ENCODE measurements around the gene GARRE1. TPM values are rescaled to one million over a fixed set of nuclear protein-coding genes. Genes with fewer than 3 reads are reported as not detected.

Gene GARRE1
- total and polyA plus RNA-seq, 2 of the 4 experiments (the other 2 are of a cell fraction): 13.8 to 16.9 TPM

DNA sequence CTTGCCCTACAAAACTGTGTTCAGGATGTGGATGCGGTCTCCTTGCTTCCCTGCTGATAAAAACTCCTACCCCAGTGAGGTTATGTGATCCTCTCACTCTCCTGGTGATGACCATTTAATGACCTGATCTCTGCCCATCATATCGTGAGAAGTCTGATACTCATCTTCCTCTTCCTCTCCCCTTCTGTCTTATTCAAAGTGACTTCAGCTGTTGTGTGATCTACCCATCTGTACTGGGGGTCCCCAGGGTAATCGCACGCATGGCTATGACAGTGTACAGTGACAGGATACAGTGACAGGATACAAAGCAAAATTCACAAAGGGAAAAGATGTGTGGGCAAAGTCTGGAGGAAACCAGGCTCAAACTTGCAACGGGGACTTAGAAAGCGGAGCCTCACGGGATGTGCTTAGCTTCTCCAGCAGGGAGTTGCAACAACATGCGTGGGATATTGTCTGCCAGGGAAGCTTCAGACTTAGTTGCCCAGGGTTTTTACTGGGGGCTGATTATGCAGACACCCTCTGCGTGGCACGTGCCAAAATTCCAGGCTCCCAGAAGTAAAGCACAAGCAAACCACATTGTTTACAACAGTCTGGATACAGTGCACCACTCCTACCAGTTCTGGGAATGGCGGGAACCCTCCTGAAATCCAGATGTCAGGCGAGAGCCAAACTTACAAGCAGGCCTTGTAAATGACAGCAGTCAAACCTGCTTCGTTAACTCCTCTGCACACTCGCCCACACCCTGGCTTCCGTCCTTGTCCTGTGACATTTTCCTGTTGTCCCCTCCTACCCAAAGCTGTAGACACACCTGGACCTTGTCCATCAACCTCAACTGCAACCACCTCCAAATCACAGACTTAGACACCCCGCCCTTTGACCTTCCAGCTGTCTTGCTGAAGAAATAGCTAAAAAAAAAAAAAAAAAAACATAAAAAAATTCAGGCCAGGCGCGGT, 18.0 kb upstream of the GARRE1 start:
- Histone ChIP-seq H3K79me1 (ENCODE audit: low read depth in 1 of 2, low read length in 2 of 2) (peaks cover 9 to 35% of the 10 kb centered on the region in 2 experiments; a peak in 2 of 4 replicates), H2BK15ac (ENCODE audit: low read depth, low read length) (peak overlapping the region; percentile 28; the same call in 1 of the 3 replicates), H3K9me1 (ENCODE audit: insufficient read depth, low read length) (peaks cover 14% of the 10 kb centered on the region), H3K27me3 (ENCODE audit: control insufficient read depth, insufficient read depth, low read length) (no peaks in the 10 kb centered on the region), H3K4me3 (ENCODE audit: insufficient read depth, low read depth, low read length) (no peak overlapping the region), H4K8ac (ENCODE audit: low read depth in 2 of 2, low read length in 2 of 2) (peak overlapping the region in 1 of 2 experiments; percentile 41; a peak in 1 of 4 replicates), H3K4me2 (ENCODE audit: low read depth, low read length) (peak overlapping the region; percentile 11; the same call in 1 of the 2 replicates), H3K4me1 (ENCODE audit: control insufficient read depth, insufficient read depth, low read length) (peaks cover 16% of the 10 kb centered on the region), H2BK120ac (ENCODE audit: low read depth, low read length) (peak overlapping the region; percentile 85), H4K20me1 (ENCODE audit: insufficient read depth, low read length) (peaks cover 22% of the 10 kb centered on the region), H2BK5ac (ENCODE audit: low read depth, low read length, poor library complexity, severe bottlenecking) (no peak overlapping the region), H2AK9ac (replicated peaks; ENCODE audit: low read depth, low read length, poor library complexity) (peak overlapping the region; percentile 2), H4K91ac (ENCODE audit: insufficient read depth, low read depth, low read length) (peak overlapping the region; percentile 40; the same call in 1 of the 2 replicates), H3K18ac (ENCODE audit: low read depth, low read length) (peak overlapping the region; percentile 39), H3K9me3 (ENCODE audit: control insufficient read depth, insufficient read depth, low read length) (no peaks in the 10 kb centered on the region), H3K9ac (ENCODE audit: low read depth, low read length) (no peak overlapping the region), H4K5ac (ENCODE audit: low read depth, low read length) (no peak overlapping the region), H2BK20ac (ENCODE audit: low read depth, low read length) (peak overlapping the region; percentile 81), H3K14ac (replicated peaks; ENCODE audit: low read depth, low read length) (peak overlapping the region; percentile 43), H3K23ac (ENCODE audit: low read depth, low read length) (peak overlapping the region; percentile 70), H2AFZ (replicated peaks; ENCODE audit: low read length, poor library complexity) (no peak overlapping the region), H3K27ac (ENCODE audit: insufficient read depth, low read length) (peak overlapping the region; percentile 50; the same call in 1 of the 2 replicates), H3K56ac (ENCODE audit: extremely low read depth, insufficient read depth, low read length) (peak overlapping the region; percentile 29; the same call in 1 of the 2 replicates), H3K4ac (ENCODE audit: low read depth, low read length) (peak overlapping the region; percentile 82), H2AK5ac (ENCODE audit: low read depth, low read length) (peak overlapping the region; percentile 79), H3K36me3 (ENCODE audit: control insufficient read depth, insufficient read depth, low read length) (no peaks in the 10 kb centered on the region)
- DNase-seq: peak; percentile 82
- no TSS peak for BruUV-seq (replicated peaks)
- ChIA-PET POLR2A (ENCODE audit: unreplicated experiment) (no interaction called here), CTCF (interaction anchor here (0.6 to 1.0 kb wide), 3 partner anchors 12 to 101 kb away, joined by 3 read pairs; no protein-coding TSS in a partner anchor)
- in situ Hi-C loops (cut with MboI; ENCODE audit: low sequenced_read_pairs): loop anchor here (10.0 kb wide), 1 partner anchor 98 kb away; no protein-coding TSS in a partner anchor
- intact Hi-C loops (cut with micrococcal nuclease): no loop called here
- 41% methylated on average over 9 of the region's 18 CpGs; no CpG with 5 or more reads in 1 of the 2 experiments for whole genome bisulfite sequencing, 2 experiments (ENCODE audit: extremely low coverage in 2 of 2, insufficient read length in 1 of 2)
- dilution Hi-C loops (cut with HindIII; ENCODE audit: low sequenced_read_pairs, unreplicated experiment): no loop called here
- ATAC-seq (ENCODE audit: low read depth): peak; percentile 30
- TF ChIP-seq NFE2L2 (IDR thresholded peaks at IDR 0.05; ENCODE audit: low read depth, low read length): no peak
- TF ChIP-seq RAD21 (IDR thresholded peaks at IDR 0.05; ENCODE audit: low read length): 0 out of 2 replicates have a peak, but pooled peaks have one; percentile 9
- TF ChIP-seq MXI1 (IDR thresholded peaks at IDR 0.05; ENCODE audit: borderline replicate concordance, low read depth, low read length): 0 out of 2 replicates have a peak, but pooled peaks have one; percentile 42
- peak; percentile 62; the same call in 1 of the 2 replicates for TF ChIP-seq USF2 (IDR thresholded peaks at IDR 0.05; ENCODE audit: low read depth, low read length)
- TF ChIP-seq MAZ (IDR thresholded peaks at IDR 0.05; ENCODE audit: borderline replicate concordance, low read depth, low read length): no peak
- no peak for TF ChIP-seq CHD1 (IDR thresholded peaks at IDR 0.05; ENCODE audit: low read depth, low read length)
- peak; percentile 59 for TF ChIP-seq CEBPB (IDR thresholded peaks at IDR 0.05; ENCODE audit: low read depth, low read length)
- TF ChIP-seq RCOR1 (IDR thresholded peaks at IDR 0.05; ENCODE audit: insufficient replicate concordance, low read length): no peak
- TF ChIP-seq BHLHE40 (IDR thresholded peaks at IDR 0.05; ENCODE audit: low read depth, low read length): peak; percentile 99
- TF ChIP-seq SMC3 (IDR thresholded peaks at IDR 0.05; ENCODE audit: low read depth, low read length): no peak

Measured in IMR-90 (cell line).